Keratinocyte (primary cell): ENCODE measurements around the gene BAHCC1. TPM values are rescaled to one million over a fixed set of nuclear protein-coding genes. Genes with fewer than 3 reads are reported as not detected.

Source experiments
- DNase-seq: peaks from one replicate; pipeline ENCODE4 v3.0.0-alpha.2; 2011; ENCODE audit warnings: low read depth, missing footprints, low spot score
- FAIRE-seq: peaks from 2 replicates; lab custom pipeline; 2011; peaks lifted over from hg19 to GRCh38; lab: Jason Lieb, UNC
- H2AFZ ChIP-seq: 2 replicates; pipeline ENCODE4 v1.6.0; 2012; ENCODE audit warnings: low read length, control low read depth, inconsistent platforms; ENCODE audit not compliant: control insufficient read depth
- H3K27ac ChIP-seq: 2 replicates; pipeline ENCODE4 v1.5.1; 2011; ENCODE audit warnings: low read length; ENCODE audit not compliant: control insufficient read depth, insufficient read depth
- H3K27me3 ChIP-seq: 3 replicates; pipeline ENCODE4 v1.6.0; 2011; ENCODE audit warnings: low read length; ENCODE audit not compliant: control insufficient read depth, insufficient read depth; ENCODE audit errors: extremely low read depth
- H3K36me3 ChIP-seq, 2 experiments: 2 replicates in 1 of 2; 3 replicates in 1 of 2; pipeline ENCODE4 v1.5.1; 2011; ENCODE audit warnings: low read length in 2 of 2, mild to moderate bottlenecking in 1 of 2; ENCODE audit not compliant: control insufficient read depth in 2 of 2, insufficient read depth in 2 of 2; ENCODE audit errors: extremely low read depth in 1 of 2
- H3K4me1 ChIP-seq: 3 replicates; pipeline ENCODE4 v1.5.1; 2011; ENCODE audit warnings: low read length; ENCODE audit not compliant: control insufficient read depth, insufficient read depth; ENCODE audit errors: extremely low read depth
- H3K4me2 ChIP-seq: 3 replicates; pipeline ENCODE4 v1.6.0; 2011; ENCODE audit warnings: low read depth, low read length; ENCODE audit not compliant: control insufficient read depth, insufficient read depth; ENCODE audit errors: extremely low read depth
- H3K4me3 ChIP-seq, 3 experiments: fragments of 200-600 bp in 1 of 3; sonication (generic) in 1 of 3; 2 replicates in 2 of 3; 3 replicates in 1 of 3; pipeline ENCODE4 v1.5.1; 2011 to 2016; ENCODE audit warnings: low read length in 3 of 3, mild to moderate bottlenecking in 3 of 3, control low read depth in 2 of 3, inconsistent platforms in 1 of 3, low read depth in 1 of 3, mixed read lengths in 1 of 3, mixed run types in 1 of 3, moderate library complexity in 1 of 3; ENCODE audit not compliant: control insufficient read depth in 2 of 3, insufficient read depth in 2 of 3; ENCODE audit errors: extremely low read depth in 1 of 3
- H3K79me2 ChIP-seq: 2 replicates; pipeline ENCODE4 v1.6.0; 2012; ENCODE audit warnings: low read length; ENCODE audit not compliant: control insufficient read depth, insufficient read depth
- H3K9ac ChIP-seq: 3 replicates; pipeline ENCODE4 v1.6.0; 2011; ENCODE audit warnings: low read length; ENCODE audit not compliant: control insufficient read depth, insufficient read depth; ENCODE audit errors: extremely low read depth
- H3K9me1 ChIP-seq: 3 replicates; pipeline ENCODE4 v1.6.0; 2011; ENCODE audit warnings: low read length; ENCODE audit not compliant: control insufficient read depth, insufficient read depth; ENCODE audit errors: extremely low read depth
- H3K9me3 ChIP-seq: 2 replicates; pipeline ENCODE4 v1.5.1; 2012; ENCODE audit warnings: low read depth, low read length; ENCODE audit not compliant: control insufficient read depth
- H4K20me1 ChIP-seq: 3 replicates; pipeline ENCODE4 v1.6.0; 2011; ENCODE audit warnings: low read length; ENCODE audit not compliant: control insufficient read depth, insufficient read depth; ENCODE audit errors: extremely low read depth
- CTCF ChIP-seq, 3 experiments: IDR thresholded peaks in 1 of 3; conservative IDR thresholded peaks in 1 of 3; optimal IDR thresholded peaks in 1 of 3; 2 replicates in 2 of 3; 3 replicates in 1 of 3; pipeline versions ENCODE3 to v1.5.1; 2011; ENCODE audit warnings: low read length in 3 of 3, mild to moderate bottlenecking in 3 of 3, moderate library complexity in 2 of 3, control low read depth in 1 of 3, inconsistent platforms in 1 of 3; ENCODE audit not compliant: insufficient read depth in 2 of 3; ENCODE audit errors: extremely low read depth in 1 of 3
- EZH2 ChIP-seq: IDR thresholded peaks from one replicate; pipeline ENCODE4 v1.6.1; 2012; ENCODE audit warnings: inconsistent platforms, mild to moderate bottlenecking, low read length, moderate library complexity
- dilution Hi-C: fragments of 300-500 bp; cut with MboI; formaldehyde crosslinking; loops from one replicate; pipeline ENCODE4 v1.7.0; 2020; ENCODE audit warnings: low sequenced_read_pairs; ENCODE audit not compliant: extremely low pct_ligation_motif_present
- polyA plus RNA-seq, 5 experiments: library from polyadenylated mRNA; depleted of rRNA in 3 of 5; stranded (reverse) in 3 of 5; stranded (forward) in 1 of 5; unstranded in 1 of 5; fragments of >200 nt; gene quantifications; 1 replicate in 1 of 5; 2 replicates in 3 of 5; 3 replicates in 1 of 5; pipeline versions ENCODE4 v1.2.1 to v1.2.3, GENCODE V29; 2011 to 2012; ENCODE audit warnings: missing spikeins in 2 of 5, low read depth in 1 of 5, low replicate concordance in 1 of 5

BAHCC1 gene
- polyA plus RNA-seq, 1 donor (not counting 4 experiments of a cell fraction or from before 2014, with no cell fraction given) = 0.52 TPM

GRCh38 chr17:81415681-81416080 is 20.4 kb downstream of the BAHCC1 start:
- no peak overlapping the region for H3K4me3 ChIP-seq
- no peak overlapping the region for H2AFZ ChIP-seq
- FAIRE-seq (no peak), DNase-seq (no peak)
- no peaks in the 10 kb centered on the region for H3K9me3 ChIP-seq
- H3K9ac ChIP-seq = no peak overlapping the region
- no peak overlapping the region for H3K27ac ChIP-seq
- dilution Hi-C loops = no loop called here
- no peaks in the 10 kb centered on the region for H3K27me3 ChIP-seq
- TF ChIP-seq CTCF (optimal IDR thresholded peaks at IDR 0.05 in 1 of 3, IDR thresholded peaks at IDR 0.05 in 1 of 3, conservative IDR thresholded peaks at IDR 0.05 in 1 of 3; ENCODE audit: extremely low read depth in 1 of 3, insufficient read depth in 2 of 3, low read length in 3 of 3) (no peak), EZH2 (no peak)
- no peaks in the 10 kb centered on the region for H3K79me2 ChIP-seq
- H3K4me1 ChIP-seq = peaks cover 47% of the 10 kb centered on the region
- H3K9me1 ChIP-seq = no peaks in the 10 kb centered on the region
- no peaks in the 10 kb centered on the region for H3K36me3 ChIP-seq
- no peaks in the 10 kb centered on the region for H4K20me1 ChIP-seq
- no peak overlapping the region for H3K4me2 ChIP-seq

DNA sequence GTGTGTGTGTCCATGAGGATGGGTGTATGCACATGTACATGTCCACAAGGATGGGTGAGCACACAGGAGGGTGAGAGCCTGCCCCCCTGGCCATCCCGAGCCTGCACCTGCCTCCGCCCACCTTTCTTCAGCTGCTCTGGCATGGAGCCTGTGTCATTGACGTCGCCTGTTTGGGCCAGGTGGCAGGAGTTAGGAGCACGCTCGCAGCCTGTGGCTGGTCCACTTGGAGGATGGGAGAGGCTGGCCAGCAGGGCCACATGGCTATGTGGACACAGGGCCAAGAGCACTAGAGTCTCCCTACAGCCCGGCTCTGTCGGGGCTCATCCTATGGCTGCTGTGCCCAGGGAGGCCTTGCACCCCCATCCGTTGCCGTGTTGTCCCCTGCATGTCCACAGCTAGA is 21.4 kb downstream of the BAHCC1 start:
- Histone ChIP-seq H3K9me3 (no peaks in the 10 kb centered on the region), H3K27ac (no peak overlapping the region), H3K4me2 (no peak overlapping the region), H2AFZ (no peak overlapping the region), H3K9me1 (no peaks in the 10 kb centered on the region), H4K20me1 (no peaks in the 10 kb centered on the region), H3K4me1 (peaks cover 47% of the 10 kb centered on the region), H3K27me3 (no peaks in the 10 kb centered on the region), H3K9ac (no peak overlapping the region), H3K36me3 (no peaks in the 10 kb centered on the region), H3K4me3 (no peak overlapping the region), H3K79me2 (no peaks in the 10 kb centered on the region)
- TF ChIP-seq CTCF (optimal IDR thresholded peaks at IDR 0.05 in 1 of 3, IDR thresholded peaks at IDR 0.05 in 1 of 3, conservative IDR thresholded peaks at IDR 0.05 in 1 of 3; ENCODE audit: extremely low read depth in 1 of 3, insufficient read depth in 2 of 3, low read length in 3 of 3) (no peak), EZH2 (no peak)
- DNase-seq (no peak), FAIRE-seq (no peak)
- dilution Hi-C loops = no loop called here
